ENCODE measurements around the gene ANKRD13C.
"Not testable (repeated sequence)": the region's sequence is repeated elsewhere in the genome, so short reads cannot be mapped to it uniquely, and the experiment has no call there.

ANKRD13C gene

GRCh38 chr1:70372426-70372825 lies 17.9 kb upstream of the ANKRD13C start:
- no peaks in the 10 kb centered on the region for H3K27me3 Mint-ChIP-seq (ENCODE audit: low read depth)
- H3K4me3 Mint-ChIP-seq, result no peak overlapping the region
- no peak overlapping the region for H3K27ac Mint-ChIP-seq
- no peaks in the 10 kb centered on the region for H3K9me3 Mint-ChIP-seq
- no peaks in the 10 kb centered on the region for H3K4me1 Mint-ChIP-seq (ENCODE audit: low read depth)
- no peaks in the 10 kb centered on the region for H3K36me3 Mint-ChIP-seq (ENCODE audit: low read depth)

GRCh38 chr1:70371586-70371985 lies 17.1 kb upstream of the ANKRD13C start:
- not testable (repeated sequence) for H3K4me1 Mint-ChIP-seq (ENCODE audit: low read depth); H3K27me3 Mint-ChIP-seq (ENCODE audit: low read depth); H3K27ac Mint-ChIP-seq; H3K4me3 Mint-ChIP-seq; H3K9me3 Mint-ChIP-seq; H3K36me3 Mint-ChIP-seq (ENCODE audit: low read depth)

GRCh38 chr1:70367397-70367796 lies 12.9 kb upstream of the ANKRD13C start:
- H3K27me3 Mint-ChIP-seq (ENCODE audit: low read depth); H3K36me3 Mint-ChIP-seq (ENCODE audit: low read depth); H3K4me1 Mint-ChIP-seq (ENCODE audit: low read depth); H3K4me3 Mint-ChIP-seq; H3K9me3 Mint-ChIP-seq; H3K27ac Mint-ChIP-seq: not testable (repeated sequence)

- not testable (repeated sequence) for H3K9me3 Mint-ChIP-seq; H3K36me3 Mint-ChIP-seq (ENCODE audit: low read depth); H3K27ac Mint-ChIP-seq; H3K27me3 Mint-ChIP-seq (ENCODE audit: low read depth); H3K4me3 Mint-ChIP-seq; H3K4me1 Mint-ChIP-seq (ENCODE audit: low read depth)
Measured at GRCh38 chr1:70366997-70367396, 12.5 kb upstream of the ANKRD13C start.

GRCh38 chr1:70366425-70366952 lies 12.0 kb upstream of the ANKRD13C start:
- H3K27ac Mint-ChIP-seq; H3K27me3 Mint-ChIP-seq (ENCODE audit: low read depth); H3K36me3 Mint-ChIP-seq (ENCODE audit: low read depth); H3K9me3 Mint-ChIP-seq; H3K4me3 Mint-ChIP-seq; H3K4me1 Mint-ChIP-seq (ENCODE audit: low read depth): not testable (repeated sequence)

GRCh38 chr1:70364439-70364838 lies 9.9 kb upstream of the ANKRD13C start:
- Mint-ChIP-seq H3K9me3 (no peaks in the 10 kb centered on the region), H3K36me3 (ENCODE audit: low read depth) (no peaks in the 10 kb centered on the region), H3K4me3 (no peak overlapping the region), H3K27me3 (ENCODE audit: low read depth) (no peaks in the 10 kb centered on the region), H3K4me1 (ENCODE audit: low read depth) (peaks cover 8% of the 10 kb centered on the region), H3K27ac (no peak overlapping the region)

- no peak overlapping the region for H3K27ac Mint-ChIP-seq
- no peaks in the 10 kb centered on the region for H3K27me3 Mint-ChIP-seq (ENCODE audit: low read depth)
- no peaks in the 10 kb centered on the region for H3K9me3 Mint-ChIP-seq
- H3K4me1 Mint-ChIP-seq (ENCODE audit: low read depth), result peaks cover 6% of the 10 kb centered on the region
- H3K36me3 Mint-ChIP-seq (ENCODE audit: low read depth), result no peaks in the 10 kb centered on the region
- no peak overlapping the region for H3K4me3 Mint-ChIP-seq
Measured at GRCh38 chr1:70361727-70362398, 7.3 kb upstream of the ANKRD13C start.

- H3K36me3 Mint-ChIP-seq (ENCODE audit: low read depth), result no peaks in the 10 kb centered on the region
- no peak overlapping the region for H3K4me3 Mint-ChIP-seq
- peaks cover 9% of the 10 kb centered on the region for H3K4me1 Mint-ChIP-seq (ENCODE audit: low read depth)
- no peaks in the 10 kb centered on the region for H3K9me3 Mint-ChIP-seq
- H3K27ac Mint-ChIP-seq, result no peak overlapping the region
- no peaks in the 10 kb centered on the region for H3K27me3 Mint-ChIP-seq (ENCODE audit: low read depth)
Measured at GRCh38 chr1:70360321-70360720, 5.8 kb upstream of the ANKRD13C start.

GRCh38 chr1:70358921-70359564 lies 4.5 kb upstream of the ANKRD13C start:
- Mint-ChIP-seq H3K9me3 (no peaks in the 10 kb centered on the region), H3K36me3 (ENCODE audit: low read depth) (peaks cover 3% of the 10 kb centered on the region), H3K27me3 (ENCODE audit: low read depth) (no peaks in the 10 kb centered on the region), H3K4me3 (no peak overlapping the region), H3K27ac (no peak overlapping the region), H3K4me1 (ENCODE audit: low read depth) (peaks cover 13% of the 10 kb centered on the region)

- peak overlapping the region; percentile 28 for H3K4me3 Mint-ChIP-seq
- peaks cover 5% of the 10 kb centered on the region for H3K36me3 Mint-ChIP-seq (ENCODE audit: low read depth)
Measured at GRCh38 chr1:70355920-70356319, 1.4 kb upstream of the ANKRD13C start.

GRCh38 chr1:70355111-70355407 lies 537 bp upstream of the ANKRD13C start:
- Mint-ChIP-seq H3K9me3 (no peaks in the 10 kb centered on the region), H3K4me1 (ENCODE audit: low read depth) (peaks cover 27% of the 10 kb centered on the region), H3K27ac (peak overlapping the region; percentile 96), H3K36me3 (ENCODE audit: low read depth) (peaks cover 7% of the 10 kb centered on the region), H3K4me3 (peak overlapping the region; percentile 94), H3K27me3 (ENCODE audit: low read depth) (no peaks in the 10 kb centered on the region)

More at GRCh38 chr1:70355920-70356319, 1.4 kb upstream of the ANKRD13C start:
- peak overlapping the region; percentile 55 for H3K27ac Mint-ChIP-seq
- H3K27me3 Mint-ChIP-seq (ENCODE audit: low read depth), result no peaks in the 10 kb centered on the region
- peaks cover 21% of the 10 kb centered on the region for H3K4me1 Mint-ChIP-seq (ENCODE audit: low read depth)
- no peaks in the 10 kb centered on the region for H3K9me3 Mint-ChIP-seq

GRCh38 chr1:70353601-70354331 lies 756 bp downstream of the ANKRD13C start:
- H3K27me3 Mint-ChIP-seq (ENCODE audit: low read depth), result no peaks in the 10 kb centered on the region
- peaks cover 9% of the 10 kb centered on the region for H3K36me3 Mint-ChIP-seq (ENCODE audit: low read depth)
- H3K4me1 Mint-ChIP-seq (ENCODE audit: low read depth), result peaks cover 33% of the 10 kb centered on the region
- H3K4me3 Mint-ChIP-seq, result peak overlapping the region; percentile 94
- peak overlapping the region; percentile 96 for H3K27ac Mint-ChIP-seq
- H3K9me3 Mint-ChIP-seq, result no peaks in the 10 kb centered on the region

GRCh38 chr1:70353044-70353443 lies 1.5 kb downstream of the ANKRD13C start:
- H3K27ac Mint-ChIP-seq, result peak overlapping the region; percentile 96
- no peaks in the 10 kb centered on the region for H3K27me3 Mint-ChIP-seq (ENCODE audit: low read depth)
- peak overlapping the region; percentile 94 for H3K4me3 Mint-ChIP-seq
- peaks cover 9% of the 10 kb centered on the region for H3K36me3 Mint-ChIP-seq (ENCODE audit: low read depth)
- peaks cover 33% of the 10 kb centered on the region for H3K4me1 Mint-ChIP-seq (ENCODE audit: low read depth)
- no peaks in the 10 kb centered on the region for H3K9me3 Mint-ChIP-seq

- peaks cover 40% of the 10 kb centered on the region for H3K4me1 Mint-ChIP-seq (ENCODE audit: low read depth)
- H3K27me3 Mint-ChIP-seq (ENCODE audit: low read depth); H3K27ac Mint-ChIP-seq; H3K9me3 Mint-ChIP-seq; H3K4me3 Mint-ChIP-seq: not testable (repeated sequence)
- peaks cover 19% of the 10 kb centered on the region for H3K36me3 Mint-ChIP-seq (ENCODE audit: low read depth)
Measured at GRCh38 chr1:70349799-70350198, 4.7 kb downstream of the ANKRD13C start.

All from T-helper 1 cell treated with Interleukin-12 subunit alpha and Interleukin-12 subunit beta and Interleukin-4 antibody, amounts not matched to agents 30 μg/mL and 1 μg/mL, for 36 hours (primary cell).